LoVo (cell line): ENCODE results near the gene ZBED3.
"Not testable (repeated sequence)": the region's sequence is repeated elsewhere in the genome, so short reads cannot be mapped to it uniquely, and the experiment has no call there.

ENCODE experiments used
- DNase-seq: peaks from one replicate; pipeline ENCODE4 v3.0.0-alpha.2; 2016; ENCODE audit warnings: low spot score

The ZBED3 gene

GRCh38 chr5:77086689-77087483, at the start of gene ZBED3:
Gene ZBED3, minus strand, starts transcription at chr5:77087285. Its CDS starts 9,407 bp downstream, at chr5:77077878.
- DNase-seq: peak; percentile 84

GRCh38 chr5:77133061-77133758, 46.1 kb upstream of the ZBED3 start:
- peak; percentile 69 for DNase-seq

GRCh38 chr5:77131361-77131760, 44.3 kb upstream of the ZBED3 start:
- no peak for DNase-seq

- DNase-seq: no peak
Observed at GRCh38 chr5:77129391-77129990, 42.4 kb upstream of the ZBED3 start.

- no peak for DNase-seq
Observed at GRCh38 chr5:77128411-77129061, 41.5 kb upstream of the ZBED3 start.

GRCh38 chr5:77123057-77123456, 36.0 kb upstream of the ZBED3 start:
- DNase-seq: no peak

GRCh38 chr5:77120706-77121105, 33.6 kb upstream of the ZBED3 start:
- no peak for DNase-seq

- DNase-seq: no peak
Observed at GRCh38 chr5:77120086-77120485, 33.0 kb upstream of the ZBED3 start.

GRCh38 chr5:77117161-77117560, 30.1 kb upstream of the ZBED3 start:
- DNase-seq: no peak

- DNase-seq: not testable (repeated sequence)
Observed at GRCh38 chr5:77107035-77107434, 19.9 kb upstream of the ZBED3 start.

- no peak for DNase-seq
Observed at GRCh38 chr5:77104813-77105212, 17.7 kb upstream of the ZBED3 start.

- DNase-seq: no peak
Observed at GRCh38 chr5:77103457-77103856, 16.4 kb upstream of the ZBED3 start.

GRCh38 chr5:77102549-77102948, 15.5 kb upstream of the ZBED3 start:
- DNase-seq: no peak

- DNase-seq: no peak
Observed at GRCh38 chr5:77101298-77101697, 14.2 kb upstream of the ZBED3 start.

- DNase-seq: no peak
Observed at GRCh38 chr5:77095189-77095588, 8.1 kb upstream of the ZBED3 start.

- DNase-seq: no peak
Observed at GRCh38 chr5:77087484-77088261, 588 bp upstream of the ZBED3 start.

- no peak for DNase-seq
Observed at GRCh38 chr5:77086368-77086688, 757 bp downstream of the ZBED3 start.

- no peak for DNase-seq
Observed at GRCh38 chr5:77083088-77083487, 4.0 kb downstream of the ZBED3 start.

GRCh38 chr5:77082280-77082679, 4.8 kb downstream of the ZBED3 start:
- no peak for DNase-seq

GRCh38 chr5:77080905-77081304, 6.2 kb downstream of the ZBED3 start:
- DNase-seq: no peak

GRCh38 chr5:77080479-77080878, 6.6 kb downstream of the ZBED3 start:
- DNase-seq: not testable (repeated sequence)

GRCh38 chr5:77077829-77078176, 9.3 kb downstream of the ZBED3 start:
- DNase-seq: no peak
